Suprapubic skin (tissue), 3 donors: ENCODE results near the gene ZNF560.

Source experiments
- POLR2AphosphoS5 ChIP-seq, 3 donors: sonication (generic); formaldehyde crosslinking; IDR thresholded peaks; one replicate each; pipeline ENCODE4 v1.6.1; 2017; ENCODE audit warnings: antibody characterized with exemption in 3 of 3
- TF ChIP-seq, protein P1 (sequence below), 2 donors: fragments of 200-600 bp in 1 of 2; fragments of 450-650 bp in 1 of 2; sonication (generic) in 1 of 2; IDR thresholded peaks; one replicate each; pipeline ENCODE4 v1.5.1; 2016 to 2019; ENCODE audit warnings: antibody characterized with exemption in 2 of 2, mild to moderate bottlenecking in 1 of 2, moderate library complexity in 1 of 2

DNA sequence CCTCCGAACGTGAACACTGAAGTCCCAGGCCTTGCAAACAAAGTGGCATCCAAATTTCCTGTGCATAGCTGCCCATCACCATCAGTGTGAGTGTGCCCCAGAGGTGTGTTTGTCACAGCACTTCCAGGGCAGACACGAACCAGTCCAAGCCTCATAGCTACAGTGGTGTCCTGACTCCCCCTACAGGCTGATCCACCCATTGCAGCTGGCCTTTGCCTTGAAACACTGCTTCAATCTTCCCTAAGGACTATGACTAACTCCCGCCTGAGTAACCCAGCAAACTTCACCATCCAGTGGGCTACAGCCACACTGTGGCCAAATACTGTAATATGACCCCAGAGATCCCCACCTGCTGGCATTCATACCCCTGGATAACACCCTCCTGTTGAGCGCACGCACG lies 66.9 kb downstream of the ZNF560 start:
- no peak for TF ChIP-seq POLR2AphosphoS5 (IDR thresholded peaks at IDR 0.05)
- TF ChIP-seq, protein P1, sequence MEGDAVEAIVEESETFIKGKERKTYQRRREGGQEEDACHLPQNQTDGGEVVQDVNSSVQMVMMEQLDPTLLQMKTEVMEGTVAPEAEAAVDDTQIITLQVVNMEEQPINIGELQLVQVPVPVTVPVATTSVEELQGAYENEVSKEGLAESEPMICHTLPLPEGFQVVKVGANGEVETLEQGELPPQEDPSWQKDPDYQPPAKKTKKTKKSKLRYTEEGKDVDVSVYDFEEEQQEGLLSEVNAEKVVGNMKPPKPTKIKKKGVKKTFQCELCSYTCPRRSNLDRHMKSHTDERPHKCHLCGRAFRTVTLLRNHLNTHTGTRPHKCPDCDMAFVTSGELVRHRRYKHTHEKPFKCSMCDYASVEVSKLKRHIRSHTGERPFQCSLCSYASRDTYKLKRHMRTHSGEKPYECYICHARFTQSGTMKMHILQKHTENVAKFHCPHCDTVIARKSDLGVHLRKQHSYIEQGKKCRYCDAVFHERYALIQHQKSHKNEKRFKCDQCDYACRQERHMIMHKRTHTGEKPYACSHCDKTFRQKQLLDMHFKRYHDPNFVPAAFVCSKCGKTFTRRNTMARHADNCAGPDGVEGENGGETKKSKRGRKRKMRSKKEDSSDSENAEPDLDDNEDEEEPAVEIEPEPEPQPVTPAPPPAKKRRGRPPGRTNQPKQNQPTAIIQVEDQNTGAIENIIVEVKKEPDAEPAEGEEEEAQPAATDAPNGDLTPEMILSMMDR (IDR thresholded peaks at IDR 0.05) = no peak
